Stimulated activated CD8-positive, alpha-beta memory T cell treated with anti-CD3 and anti-CD28 coated beads, Interleukin-4, amount 100 ng/mL, for 4 hours (primary cell): Measurements from ENCODE around the gene CFAP58.

Experiments used
- DNase-seq, 2 donors: peaks; one replicate each; pipeline ENCODE4 v3.0.0-alpha.2; 2020; ENCODE audit warnings: low read depth in 2 of 2, low spot score in 1 of 2

Gene CFAP58, protein sequence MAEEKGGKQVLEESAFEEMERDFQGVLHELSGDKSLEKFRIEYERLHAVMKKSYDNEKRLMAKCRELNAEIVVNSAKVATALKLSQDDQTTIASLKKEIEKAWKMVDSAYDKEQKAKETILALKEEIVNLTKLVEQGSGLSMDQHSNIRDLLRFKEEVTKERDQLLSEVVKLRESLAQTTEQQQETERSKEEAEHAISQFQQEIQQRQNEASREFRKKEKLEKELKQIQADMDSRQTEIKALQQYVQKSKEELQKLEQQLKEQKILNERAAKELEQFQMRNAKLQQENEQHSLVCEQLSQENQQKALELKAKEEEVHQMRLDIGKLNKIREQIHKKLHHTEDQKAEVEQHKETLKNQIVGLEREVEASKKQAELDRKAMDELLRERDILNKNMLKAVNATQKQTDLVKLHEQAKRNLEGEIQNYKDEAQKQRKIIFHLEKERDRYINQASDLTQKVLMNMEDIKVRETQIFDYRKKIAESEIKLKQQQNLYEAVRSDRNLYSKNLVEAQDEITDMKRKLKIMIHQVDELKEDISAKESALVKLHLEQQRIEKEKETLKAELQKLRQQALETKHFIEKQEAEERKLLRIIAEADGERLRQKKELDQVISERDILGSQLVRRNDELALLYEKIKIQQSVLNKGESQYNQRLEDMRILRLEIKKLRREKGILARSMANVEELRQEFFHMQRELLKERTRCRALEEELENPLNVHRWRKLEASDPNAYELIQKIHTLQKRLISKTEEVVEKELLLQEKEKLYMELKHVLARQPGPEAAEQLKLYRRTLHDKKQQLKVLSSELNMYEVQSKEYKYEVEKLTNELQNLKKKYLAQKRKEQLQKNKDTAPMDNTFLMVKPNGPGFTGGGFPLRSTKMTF

DNA sequence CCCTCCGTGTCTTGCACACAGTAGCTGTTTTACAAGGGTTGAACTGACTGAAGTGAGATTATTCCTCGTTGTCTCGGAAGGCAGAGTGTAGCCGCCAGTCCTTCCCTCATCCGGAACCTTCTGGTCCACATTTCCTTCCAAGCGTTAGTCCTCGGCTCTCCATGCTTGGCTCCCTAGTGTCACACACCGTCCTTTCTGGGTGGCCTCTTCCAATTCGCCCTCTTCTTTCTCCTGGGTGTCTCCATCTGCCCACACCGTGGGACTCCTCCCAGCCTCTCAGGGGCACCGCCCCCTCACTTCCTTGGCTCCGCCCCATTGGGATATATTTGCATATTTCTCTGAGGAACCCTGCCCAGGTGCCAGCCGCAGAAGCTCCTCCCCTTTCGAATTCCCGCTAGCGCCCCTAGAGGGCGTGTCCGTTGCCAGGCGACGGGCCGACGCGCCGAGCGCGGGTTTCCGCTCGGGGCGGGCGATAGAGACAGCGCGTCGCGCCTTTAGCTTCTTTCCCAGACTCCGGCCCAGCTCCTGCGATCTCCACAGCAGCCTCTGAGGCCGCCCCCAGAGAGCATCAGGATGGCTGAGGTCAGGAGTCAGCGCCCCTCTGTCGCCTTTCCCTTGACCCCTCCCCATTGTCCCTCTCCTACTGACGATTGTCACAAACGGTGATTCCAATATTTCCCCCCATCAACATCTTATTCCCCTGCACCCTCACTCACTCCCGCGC is at the start of gene CFAP58:
TSS of gene CFAP58 (plus strand) at position 509 of the 724 bp plus-strand sequence. CDS start at position 574, 65 bp downstream.
- DNase-seq: peak; percentile 76 to 80

DNA sequence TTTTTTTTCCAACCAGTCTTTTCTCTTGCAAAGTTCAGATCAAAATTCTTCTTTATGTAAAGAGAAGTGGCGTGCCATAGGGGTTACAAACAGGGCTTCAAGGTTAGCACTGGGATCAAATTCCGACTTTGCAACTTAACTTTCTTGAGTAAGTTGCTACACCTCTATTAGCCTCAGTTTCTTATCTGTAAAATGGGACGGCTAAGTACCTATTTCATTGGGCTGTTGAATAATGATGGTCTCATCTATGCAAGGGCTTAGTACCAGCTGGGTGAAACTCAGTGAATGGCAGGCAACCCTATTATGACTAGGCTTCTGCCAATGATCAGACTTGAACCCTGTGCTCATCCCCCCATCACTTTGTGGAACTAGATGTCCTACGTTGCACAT is 49.3 kb upstream of the CFAP58 start:
- no peak for DNase-seq

DNA sequence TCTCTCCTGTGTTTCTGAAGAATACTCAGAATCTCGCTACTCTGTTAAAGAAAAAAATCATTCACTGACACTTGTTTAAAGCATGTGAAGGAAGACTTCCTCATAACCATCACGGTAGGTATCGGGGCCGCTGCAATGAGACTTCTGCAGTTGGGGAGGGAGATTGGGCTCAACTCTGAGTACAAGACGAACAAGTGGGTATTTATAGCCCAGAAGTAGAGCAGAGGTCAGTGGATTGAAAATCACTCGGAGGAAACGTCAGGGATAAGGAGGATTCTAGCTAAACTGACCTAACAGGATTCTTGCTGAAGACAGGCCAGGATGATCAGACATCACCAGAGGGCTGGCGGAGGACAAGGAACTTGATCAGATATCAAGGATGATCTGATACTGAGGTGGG is 48.7 kb upstream of the CFAP58 start:
- DNase-seq: no peak

DNA sequence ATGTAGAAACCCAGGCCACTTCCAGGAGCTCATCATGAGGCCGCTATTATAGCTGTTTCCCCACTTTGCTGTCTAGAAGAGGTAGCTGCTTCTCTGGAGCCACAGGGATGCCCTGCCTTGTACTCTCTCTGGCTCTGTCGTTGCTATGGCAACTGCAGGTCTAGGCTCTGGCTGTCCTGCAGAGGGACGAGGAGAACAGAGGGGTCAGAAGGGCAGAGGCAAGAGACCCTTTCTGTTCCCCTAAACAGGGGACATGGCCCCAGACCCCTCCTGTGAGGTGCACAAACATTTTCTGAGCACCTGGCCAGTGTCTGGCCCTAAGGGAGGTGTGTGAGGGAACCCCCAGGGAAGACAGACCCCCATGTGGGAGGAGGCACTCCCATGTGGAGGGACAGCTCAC is 46.7 kb upstream of the CFAP58 start:
- DNase-seq: no peak

DNA sequence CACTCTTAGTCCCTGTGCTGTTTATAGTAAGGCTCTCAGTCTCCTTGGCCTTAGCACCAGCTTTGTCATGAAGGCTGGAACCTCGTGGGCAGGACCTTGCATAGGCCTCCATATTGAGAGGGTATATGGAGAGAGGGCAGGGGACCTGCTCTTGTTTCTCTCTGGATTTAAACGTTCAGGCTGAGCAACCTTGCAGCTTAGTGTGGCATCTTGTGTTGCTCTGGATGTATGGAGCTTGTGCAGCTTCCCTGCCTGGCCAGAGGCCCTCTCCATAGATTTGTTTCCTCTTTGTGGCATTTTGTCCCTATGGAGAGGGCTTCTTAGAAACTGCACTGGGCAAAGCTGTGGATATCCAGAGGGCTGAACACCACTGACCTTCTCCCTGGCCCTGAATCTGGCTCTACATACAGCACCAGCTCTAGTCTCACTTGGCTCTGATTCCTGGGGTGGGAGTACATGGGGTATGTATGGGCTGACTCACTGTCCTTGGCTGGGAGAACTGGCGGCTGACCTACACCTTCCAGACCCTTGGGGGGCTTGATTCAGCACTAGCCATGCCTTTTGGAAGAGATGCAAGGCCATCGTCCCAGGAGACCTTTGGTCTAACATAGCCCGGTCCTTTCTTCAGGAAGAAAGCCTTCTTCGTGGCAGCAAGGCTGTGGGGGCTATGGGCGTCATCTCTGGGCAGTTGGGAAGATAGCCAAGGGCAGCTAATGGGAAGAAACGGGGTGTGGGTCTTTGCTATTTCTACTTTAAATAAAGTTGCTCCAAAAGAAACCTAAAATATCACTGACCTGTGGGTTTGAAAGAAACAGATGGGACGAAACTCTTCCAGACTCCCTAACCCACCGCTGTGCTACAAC is 45.8 kb upstream of the CFAP58 start:
- DNase-seq: no peak

DNA sequence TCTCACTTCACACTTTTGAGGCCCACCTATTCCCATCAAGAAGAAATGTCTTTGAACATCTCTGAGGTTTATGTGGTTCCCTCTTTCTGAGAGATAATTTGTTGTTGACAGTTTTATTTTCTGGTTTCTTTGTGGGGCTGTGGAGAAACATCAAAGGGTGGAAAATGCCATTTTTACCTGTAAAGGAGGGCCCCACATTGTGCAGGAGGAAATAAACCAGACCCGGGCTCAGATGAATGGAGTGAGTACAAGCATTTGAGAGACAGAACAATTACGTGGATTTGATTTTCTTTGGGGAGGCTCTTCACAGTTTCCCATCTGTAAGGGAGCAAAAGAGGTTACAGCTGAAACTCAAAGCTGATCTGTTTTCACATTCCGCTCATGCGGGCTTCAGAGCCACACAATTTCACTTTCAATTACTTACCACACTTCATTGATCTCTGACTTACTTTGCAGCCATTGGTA is 45.2 kb upstream of the CFAP58 start:
- no peak for DNase-seq

DNA sequence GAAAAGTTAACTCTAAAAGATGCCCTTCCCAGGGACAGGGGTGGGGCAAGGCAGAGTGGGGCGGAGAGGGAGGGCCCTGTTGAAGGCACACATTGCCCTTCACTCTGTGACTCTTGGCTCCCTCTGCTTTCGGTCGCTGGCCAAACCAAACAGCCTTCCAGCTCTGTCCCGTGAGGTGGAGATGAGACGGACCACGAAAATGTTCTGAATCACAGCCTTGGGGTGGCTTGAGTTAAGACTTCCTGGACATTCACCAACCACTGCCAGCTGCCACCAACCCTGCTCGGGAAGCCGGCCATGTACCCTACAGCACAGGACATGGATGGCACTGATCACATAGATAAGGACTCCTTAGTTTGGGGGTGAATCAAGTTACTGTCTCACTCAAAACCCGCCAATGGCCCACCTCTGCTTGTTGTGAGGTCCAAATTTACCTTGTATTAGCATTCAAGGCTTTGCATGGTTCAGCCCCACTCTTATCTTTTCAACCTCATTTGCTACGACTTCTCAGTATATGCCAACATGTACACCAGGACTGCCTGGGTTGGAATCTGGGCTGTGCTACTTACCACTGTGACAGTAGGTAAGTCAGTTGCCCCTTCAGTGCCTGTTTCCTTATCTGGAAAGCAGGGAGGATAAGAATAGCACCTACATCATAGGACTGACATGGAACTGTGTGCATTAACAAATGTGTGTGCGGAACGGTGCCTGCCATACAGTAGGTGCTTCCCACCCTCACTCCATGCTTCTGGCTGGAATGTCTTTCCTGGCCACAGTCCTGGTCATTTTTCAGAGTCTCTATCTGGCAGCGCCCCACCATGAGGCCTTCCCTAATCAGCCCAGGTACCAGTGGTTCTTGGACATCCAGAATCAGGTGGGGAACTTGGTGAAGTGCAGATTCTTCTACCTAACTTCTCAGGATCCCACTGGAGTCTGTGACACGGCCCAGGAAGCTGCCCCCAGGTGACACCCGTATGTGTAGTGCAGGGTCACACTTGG is 43.4 kb upstream of the CFAP58 start:
- no peak for DNase-seq

DNA sequence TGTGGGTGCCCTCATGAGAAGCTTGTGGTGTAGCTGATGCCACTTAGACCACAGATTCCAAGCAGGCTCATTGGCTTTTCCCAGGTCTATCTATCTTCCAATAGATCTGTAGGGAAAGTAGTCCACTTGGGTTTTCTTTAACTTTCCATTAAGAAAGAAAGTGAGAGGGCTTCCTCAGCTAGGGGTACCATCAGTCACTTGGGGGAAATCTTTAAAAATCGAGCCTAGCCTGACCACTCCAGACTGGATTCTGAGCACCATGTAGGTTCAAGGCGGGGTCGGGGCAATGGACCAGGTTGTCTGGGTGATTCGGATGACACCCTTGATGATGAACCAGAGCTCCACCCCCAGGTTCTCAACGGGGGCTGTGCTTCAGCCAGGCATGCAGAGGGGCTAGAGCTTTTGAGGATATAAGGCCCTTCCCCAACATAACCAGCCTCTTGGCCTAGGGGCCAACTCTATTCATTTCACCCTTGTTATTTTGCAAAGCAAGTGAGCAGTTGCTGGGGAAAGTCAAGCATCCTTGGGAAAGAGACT is 42.4 kb upstream of the CFAP58 start:
- DNase-seq: no peak

DNA sequence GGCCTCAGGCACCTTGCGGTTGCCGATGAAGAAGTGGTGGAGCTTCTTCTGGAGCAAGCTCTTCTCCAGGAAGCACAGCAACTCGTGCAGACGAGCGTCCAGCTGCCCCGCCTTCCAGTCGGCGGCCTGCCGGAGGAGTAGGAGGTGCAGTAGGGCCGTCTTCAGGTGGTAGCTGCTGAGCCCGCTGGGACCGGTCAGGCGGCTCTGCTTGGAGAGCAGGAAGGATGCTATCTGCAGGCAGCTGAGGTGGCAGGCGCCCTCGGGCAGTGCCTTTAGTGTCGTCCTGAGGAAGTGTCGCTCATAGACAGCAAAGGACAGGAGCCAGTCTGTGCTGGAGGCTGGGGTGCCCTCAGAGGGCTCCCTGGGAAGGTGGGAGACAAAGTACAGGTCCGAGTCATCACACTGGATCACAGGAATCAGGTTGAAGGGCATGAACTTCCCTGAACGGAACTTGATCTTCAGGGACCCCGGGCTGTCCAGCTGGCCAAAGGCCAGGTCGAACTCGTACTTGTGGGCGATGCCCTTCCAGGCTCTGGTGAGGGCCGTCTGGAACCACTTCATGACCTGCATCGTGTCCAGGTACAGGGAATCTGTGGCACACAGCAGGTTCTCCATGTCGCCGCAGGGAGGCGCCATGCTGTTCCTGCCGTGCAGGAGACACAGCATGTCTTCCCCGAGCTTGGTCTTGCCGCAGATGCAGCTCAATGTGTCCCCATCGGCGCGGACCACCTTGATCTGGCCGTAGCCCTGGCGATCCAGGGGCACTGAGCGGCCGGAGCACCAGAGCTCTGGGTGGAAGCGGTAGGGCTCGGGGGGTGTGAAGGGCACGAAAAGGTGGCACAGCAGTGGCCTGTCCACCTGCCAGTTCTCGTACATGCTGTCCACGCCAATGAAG is 38.8 kb upstream of the CFAP58 start:
- no peak for DNase-seq

DNA sequence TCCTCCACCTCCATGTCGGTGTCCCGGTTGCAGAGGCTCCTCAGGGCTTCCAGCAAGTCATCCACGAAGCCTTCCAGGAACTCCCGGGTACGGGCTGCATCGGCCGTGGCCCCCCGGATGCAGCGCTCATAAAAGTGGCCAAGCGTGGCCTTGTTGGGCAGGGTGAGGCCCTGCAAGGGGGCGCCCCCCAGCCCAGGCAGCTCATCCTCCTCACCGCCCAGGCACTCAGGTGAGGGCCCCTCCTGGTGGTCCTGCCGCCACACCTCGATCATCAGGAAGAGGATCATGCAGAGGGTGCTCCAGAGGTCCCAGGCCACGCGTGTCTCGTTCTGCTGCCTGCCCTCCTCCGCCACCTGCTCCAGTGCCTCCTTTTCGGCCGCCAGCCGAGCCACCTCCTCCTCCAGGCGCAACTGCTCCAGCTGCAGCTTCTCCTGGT is 38.1 kb upstream of the CFAP58 start:
- no peak for DNase-seq

DNA sequence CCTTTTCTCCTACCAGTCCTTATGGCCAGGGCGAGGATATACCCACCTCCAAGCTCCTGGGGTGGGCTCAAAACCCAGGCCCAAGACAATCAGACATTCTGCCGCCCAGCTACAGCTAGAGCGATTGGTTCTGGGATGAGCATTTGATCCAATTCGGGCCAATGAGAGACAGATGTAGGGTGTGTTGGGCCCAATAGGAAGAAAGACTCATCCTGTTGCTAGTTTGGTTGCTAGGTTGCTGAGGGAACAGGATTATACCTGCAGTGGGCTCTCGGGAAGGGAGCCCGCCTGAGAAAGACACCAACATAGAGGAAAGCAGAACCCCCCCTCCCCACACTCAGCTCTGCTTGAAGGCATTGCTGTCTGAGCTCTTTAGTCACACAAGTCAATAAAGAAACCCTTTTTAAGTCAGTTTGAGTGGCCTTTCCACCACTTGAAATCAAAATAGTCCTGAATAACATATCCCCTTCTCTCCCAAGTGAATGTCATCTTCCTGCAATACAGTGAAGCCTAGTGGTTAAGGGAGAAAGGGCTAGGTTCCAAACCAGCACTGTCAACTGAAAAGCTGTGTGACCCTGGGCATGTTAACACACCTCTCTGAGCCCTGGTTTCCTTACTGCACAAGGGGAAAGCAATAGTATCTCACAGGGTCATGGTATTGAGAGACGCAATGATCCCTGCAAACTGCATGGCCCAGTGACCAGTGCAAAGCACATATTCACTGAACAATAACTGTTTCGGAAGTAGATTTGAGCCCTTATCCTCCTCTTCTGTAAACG is 37.1 kb upstream of the CFAP58 start:
- DNase-seq: no peak

DNA sequence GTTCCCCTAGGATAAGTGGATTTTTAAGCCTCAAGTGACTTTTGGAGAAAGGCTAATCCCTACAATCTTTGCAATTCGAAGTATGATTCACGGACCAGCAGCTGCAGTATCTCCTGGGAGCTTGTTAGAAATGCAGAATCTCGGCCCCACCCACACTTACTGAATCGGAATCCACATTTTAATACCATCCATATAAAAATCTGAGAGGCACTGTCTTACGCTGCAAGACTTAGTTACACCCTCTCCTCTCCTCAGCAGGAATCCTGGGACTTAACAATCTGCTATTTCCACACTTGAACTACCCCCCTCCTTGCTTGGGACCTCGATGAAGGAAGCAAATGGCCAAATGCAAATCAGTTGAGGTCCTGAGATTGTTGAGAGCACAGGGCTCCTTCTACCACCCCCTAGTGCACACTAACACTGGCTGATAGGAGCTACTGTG is 36.3 kb upstream of the CFAP58 start:
- no peak for DNase-seq

DNA sequence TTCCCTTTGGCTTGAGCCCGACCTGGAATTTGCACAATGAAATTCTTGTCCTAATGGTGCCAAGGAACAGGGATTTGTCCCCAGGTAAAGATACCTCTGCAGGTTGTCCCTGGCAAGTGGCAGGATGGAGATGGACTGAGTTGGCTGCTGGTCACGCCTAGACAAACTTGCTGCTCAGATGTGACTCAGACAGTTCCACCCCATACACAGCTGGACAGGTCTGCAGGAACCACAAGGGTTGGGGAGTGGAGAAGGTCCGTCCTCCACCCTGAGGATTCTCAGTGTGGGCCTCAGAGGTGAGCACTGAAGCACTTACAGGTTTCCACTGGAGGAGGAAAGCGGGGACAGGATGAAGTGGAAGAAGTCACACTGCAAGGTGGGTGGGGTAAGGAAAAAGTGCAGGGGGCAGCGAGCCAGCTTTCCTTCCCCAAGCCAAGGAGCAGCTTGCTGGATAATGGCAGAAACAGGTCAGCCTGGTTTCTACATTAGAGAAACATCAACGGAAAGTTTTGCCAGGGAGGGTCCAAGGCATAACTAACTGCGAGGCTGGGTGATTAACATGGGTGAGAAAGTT is 35.8 kb upstream of the CFAP58 start:
- DNase-seq: no peak

DNA sequence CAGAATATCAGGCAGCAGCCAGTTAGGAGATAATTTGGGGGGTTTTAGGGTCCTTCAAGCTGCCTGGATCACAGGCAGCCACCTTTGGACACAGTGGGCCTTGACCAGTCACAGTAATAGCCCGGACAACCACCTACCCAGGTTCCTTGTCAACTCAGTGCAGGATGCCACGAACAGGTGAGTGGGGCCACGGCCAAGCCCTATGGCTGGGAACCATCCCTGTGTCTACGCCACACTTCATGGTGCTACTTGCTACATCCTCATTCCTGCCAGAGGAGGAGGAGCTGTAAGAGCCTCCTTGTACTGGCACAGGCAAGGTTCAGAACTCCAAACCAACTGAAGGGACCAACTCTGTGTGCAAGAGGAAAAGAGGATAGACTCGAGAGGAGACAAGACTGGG is 35.3 kb upstream of the CFAP58 start:
- no peak for DNase-seq

DNA sequence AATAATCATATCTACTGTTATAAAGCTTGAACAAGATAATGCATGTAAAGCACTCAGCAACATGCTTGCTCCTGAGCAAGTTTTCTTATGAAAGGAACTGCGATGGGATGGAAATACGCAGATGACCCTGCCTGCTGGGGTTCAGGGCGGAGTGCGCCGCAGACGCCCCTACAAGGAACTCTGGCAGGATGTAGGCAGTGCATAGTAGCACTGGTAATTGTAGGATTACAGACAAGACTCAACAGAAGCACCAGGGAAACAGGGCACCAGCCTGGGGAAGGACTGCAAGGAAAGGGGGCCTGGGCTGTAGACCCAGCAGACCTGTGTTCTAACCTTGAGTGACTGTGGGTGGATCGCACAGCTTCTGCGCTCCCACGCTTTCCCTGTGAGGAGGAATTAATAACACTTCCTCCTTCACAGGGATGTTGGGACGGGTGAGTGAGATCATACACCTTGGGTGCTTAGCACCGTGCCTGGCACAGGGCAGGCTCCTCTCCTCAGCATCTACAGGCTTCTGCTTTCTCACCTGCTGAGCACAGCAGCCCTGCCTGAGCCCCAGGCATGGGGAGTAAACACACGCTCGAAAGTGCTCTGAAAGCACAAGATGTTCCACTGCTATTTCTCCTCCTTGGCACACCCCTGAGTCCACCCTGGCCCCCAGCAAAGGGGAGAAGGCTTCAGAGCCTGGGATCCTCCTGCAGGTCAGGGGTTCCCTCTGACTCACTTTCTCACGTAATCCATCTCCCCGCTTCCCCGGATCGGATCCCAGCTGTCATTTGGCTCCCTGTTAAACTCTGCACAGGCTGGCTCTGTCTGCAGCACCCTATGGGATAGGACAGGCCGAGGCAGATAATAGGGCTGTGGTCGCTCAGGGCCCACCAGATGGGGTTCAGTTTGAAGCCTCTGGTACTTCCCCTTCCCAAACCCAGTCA is 34.6 kb upstream of the CFAP58 start:
- DNase-seq: no peak

DNA sequence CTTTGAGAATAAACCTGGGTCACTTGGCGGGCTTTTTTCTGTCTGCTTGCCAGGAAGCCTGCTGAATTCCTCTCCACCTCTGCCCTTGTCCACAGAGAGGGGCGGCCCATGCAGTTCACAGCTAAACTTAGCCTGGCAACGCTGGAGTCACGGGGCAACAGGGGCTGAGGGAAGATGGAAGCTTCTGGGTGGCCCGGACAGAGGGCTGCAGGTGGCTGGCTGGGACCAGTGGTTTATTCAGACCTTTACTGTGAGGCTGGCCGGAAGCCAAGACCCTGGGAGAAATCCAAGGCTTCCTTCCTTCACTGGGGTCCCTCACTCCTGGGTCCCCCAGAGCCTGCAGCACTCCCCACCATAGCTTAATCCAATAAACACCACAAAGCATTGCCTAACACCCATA is 32.4 kb upstream of the CFAP58 start:
- no peak for DNase-seq
